ENCODE results near the gene OR4M1.
A peak's percentile ranks its signal among the peaks of the same experiment; 100 is the strongest.
"Not testable (repeated sequence)": the region's sequence is repeated elsewhere in the genome, so short reads cannot be mapped to it uniquely, and the experiment has no call there.

Gene OR4M1

DNA sequence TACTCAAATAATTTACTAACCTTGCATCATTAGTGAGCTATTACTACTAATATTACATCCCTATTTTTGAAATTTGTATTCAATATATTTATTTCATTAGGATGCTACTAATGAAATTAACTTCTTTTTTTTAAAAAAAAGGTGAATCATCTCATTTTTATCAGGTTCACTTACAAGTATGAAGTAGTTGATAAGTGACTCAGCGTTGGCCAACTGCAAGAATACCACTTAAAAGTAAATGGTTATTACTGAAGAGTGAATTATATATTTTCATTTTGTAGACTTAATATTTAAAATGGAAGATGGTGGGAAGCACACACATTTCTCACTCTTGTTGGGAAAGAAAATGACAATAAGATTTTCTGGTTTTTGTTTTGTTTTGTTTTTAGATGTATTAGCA is 49.9 kb downstream of the OR4M1 start:
- Histone ChIP-seq H3K36me3 (ENCODE audit: insufficient read depth, low read length) (no peaks in the 10 kb centered on the region), H3K79me2 (ENCODE audit: control insufficient read depth, insufficient read depth, low read length, unreplicated experiment) (no peaks in the 10 kb centered on the region), H3K4me3 (ENCODE audit: low read depth, low read length) (no peak overlapping the region; the same call in 1 of the 2 replicates), H3K4me1 (ENCODE audit: control insufficient read depth, insufficient read depth, low read length, unreplicated experiment) (peaks cover 19% of the 10 kb centered on the region), H3K27me3 (ENCODE audit: insufficient read depth, low read length) (no peaks in the 10 kb centered on the region), H2AFZ (ENCODE audit: low read length, unreplicated experiment) (no peak overlapping the region), H3K27ac (ENCODE audit: low read depth, low read length) (peak overlapping the region; percentile 89)

DNA sequence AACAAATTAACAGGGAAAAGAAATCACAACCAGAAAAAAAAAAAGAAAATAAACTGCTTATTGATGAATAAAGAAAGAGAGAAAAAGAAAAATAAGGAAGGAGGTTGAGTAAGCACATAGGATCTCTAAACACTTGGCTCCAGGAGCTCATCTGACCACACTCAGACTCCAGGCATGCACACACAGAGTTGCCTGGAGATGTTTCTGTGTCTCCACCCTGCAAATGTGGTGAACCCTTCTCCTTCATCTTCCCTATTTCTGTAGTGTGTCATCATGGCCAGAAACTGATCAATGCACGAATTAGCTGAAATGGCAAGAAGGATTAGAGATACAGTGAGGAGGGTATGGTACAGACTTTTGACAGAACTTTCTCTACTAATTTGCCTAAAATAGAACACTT is 50.5 kb downstream of the OR4M1 start:
- Histone ChIP-seq H3K4me3 (ENCODE audit: low read depth, low read length) (peak overlapping the region; percentile 42), H3K79me2 (ENCODE audit: control insufficient read depth, insufficient read depth, low read length, unreplicated experiment) (no peaks in the 10 kb centered on the region), H3K4me1 (ENCODE audit: control insufficient read depth, insufficient read depth, low read length, unreplicated experiment) (peaks cover 19% of the 10 kb centered on the region), H2AFZ (ENCODE audit: low read length, unreplicated experiment) (peak overlapping the region; percentile 72), H3K27ac (ENCODE audit: low read depth, low read length) (peak overlapping the region; percentile 89), H3K27me3 (ENCODE audit: insufficient read depth, low read length) (no peaks in the 10 kb centered on the region), H3K36me3 (ENCODE audit: insufficient read depth, low read length) (no peaks in the 10 kb centered on the region)

GRCh38 chr14:19827626-19828244 is 54.4 kb downstream of the OR4M1 start:
- H3K79me2 ChIP-seq (ENCODE audit: control insufficient read depth, insufficient read depth, low read length, unreplicated experiment); H3K36me3 ChIP-seq (ENCODE audit: insufficient read depth, low read length); H3K27me3 ChIP-seq (ENCODE audit: insufficient read depth, low read length); H3K4me3 ChIP-seq (ENCODE audit: low read depth, low read length); H2AFZ ChIP-seq (ENCODE audit: low read length, unreplicated experiment); H3K27ac ChIP-seq (ENCODE audit: low read depth, low read length): not testable (repeated sequence)
- peaks cover 14% of the 10 kb centered on the region for H3K4me1 ChIP-seq (ENCODE audit: control insufficient read depth, insufficient read depth, low read length, unreplicated experiment)

DNA sequence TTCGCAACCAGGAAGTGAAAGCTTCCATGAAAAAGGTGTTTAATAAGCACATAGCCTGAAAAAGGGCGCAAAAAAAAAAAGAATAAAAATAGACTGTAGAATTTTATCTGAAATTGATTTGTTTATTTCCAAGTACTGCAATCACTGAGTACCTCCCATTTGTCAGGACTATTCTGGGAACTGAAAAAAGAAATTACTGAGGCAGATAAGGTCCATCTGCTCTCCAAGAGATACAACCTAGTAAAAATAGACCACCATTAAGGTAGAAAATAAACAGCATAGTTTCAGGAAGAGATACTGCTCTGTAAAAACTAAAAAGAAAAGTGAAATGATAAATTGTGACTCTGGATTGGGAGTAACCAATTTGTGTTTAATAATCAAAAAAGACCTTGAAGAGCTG is 55.0 kb downstream of the OR4M1 start:
- Histone ChIP-seq H3K79me2 (ENCODE audit: control insufficient read depth, insufficient read depth, low read length, unreplicated experiment) (no peaks in the 10 kb centered on the region), H3K27ac (ENCODE audit: low read depth, low read length) (no peak overlapping the region), H2AFZ (ENCODE audit: low read length, unreplicated experiment) (no peak overlapping the region), H3K4me1 (ENCODE audit: control insufficient read depth, insufficient read depth, low read length, unreplicated experiment) (peaks cover 10% of the 10 kb centered on the region), H3K27me3 (ENCODE audit: insufficient read depth, low read length) (no peaks in the 10 kb centered on the region), H3K4me3 (ENCODE audit: low read depth, low read length) (no peak overlapping the region), H3K36me3 (ENCODE audit: insufficient read depth, low read length) (no peaks in the 10 kb centered on the region)
